ENCODE measurements around the gene UGT1A1.

DNA sequence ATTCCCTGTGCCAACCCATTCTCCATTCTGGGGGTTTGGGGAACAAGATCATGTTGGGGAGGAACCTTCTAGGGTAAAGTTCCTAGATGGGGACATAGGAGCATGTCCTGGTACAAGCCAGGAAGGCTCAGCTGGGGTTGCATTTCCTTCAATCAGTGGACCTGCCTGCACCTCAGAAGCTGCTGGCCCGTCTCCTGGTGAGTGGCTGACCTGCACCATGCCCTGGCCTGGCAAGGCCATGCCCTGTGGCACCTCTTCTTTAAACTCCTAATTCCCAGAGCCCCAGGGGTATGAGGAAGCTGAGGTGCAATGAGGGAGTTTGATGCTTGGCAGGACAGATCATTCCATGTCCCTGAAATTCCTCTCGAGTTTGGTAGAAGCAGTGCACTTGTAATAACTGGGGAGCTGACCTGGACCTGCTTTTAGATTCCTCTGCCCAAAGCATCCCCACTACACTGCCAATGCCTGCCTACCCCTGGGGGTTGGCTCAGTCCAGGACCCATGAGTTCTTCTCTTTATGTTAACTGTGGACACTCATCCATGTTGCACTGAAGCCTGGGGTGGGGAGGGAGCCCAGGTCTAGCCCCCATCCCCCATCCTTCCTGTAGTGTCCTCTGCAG, 43.3 kb downstream of the UGT1A1 start:
- TF ChIP-seq, protein P1, sequence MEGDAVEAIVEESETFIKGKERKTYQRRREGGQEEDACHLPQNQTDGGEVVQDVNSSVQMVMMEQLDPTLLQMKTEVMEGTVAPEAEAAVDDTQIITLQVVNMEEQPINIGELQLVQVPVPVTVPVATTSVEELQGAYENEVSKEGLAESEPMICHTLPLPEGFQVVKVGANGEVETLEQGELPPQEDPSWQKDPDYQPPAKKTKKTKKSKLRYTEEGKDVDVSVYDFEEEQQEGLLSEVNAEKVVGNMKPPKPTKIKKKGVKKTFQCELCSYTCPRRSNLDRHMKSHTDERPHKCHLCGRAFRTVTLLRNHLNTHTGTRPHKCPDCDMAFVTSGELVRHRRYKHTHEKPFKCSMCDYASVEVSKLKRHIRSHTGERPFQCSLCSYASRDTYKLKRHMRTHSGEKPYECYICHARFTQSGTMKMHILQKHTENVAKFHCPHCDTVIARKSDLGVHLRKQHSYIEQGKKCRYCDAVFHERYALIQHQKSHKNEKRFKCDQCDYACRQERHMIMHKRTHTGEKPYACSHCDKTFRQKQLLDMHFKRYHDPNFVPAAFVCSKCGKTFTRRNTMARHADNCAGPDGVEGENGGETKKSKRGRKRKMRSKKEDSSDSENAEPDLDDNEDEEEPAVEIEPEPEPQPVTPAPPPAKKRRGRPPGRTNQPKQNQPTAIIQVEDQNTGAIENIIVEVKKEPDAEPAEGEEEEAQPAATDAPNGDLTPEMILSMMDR (IDR thresholded peaks at IDR 0.05) = no peak
- TF ChIP-seq POLR2A (IDR thresholded peaks at IDR 0.05) = no peak

Measured in esophagus squamous epithelium (tissue), 4 donors.